GM12891 (cell line): ENCODE data around the gene WBP1.

ENCODE experiments used
- POLR2A ChIP-seq: IDR thresholded peaks from 2 replicates; pipeline ENCODE4 v1.6.1; 2011; ENCODE audit warnings: low read depth, low read length, control low read depth
- SPI1 ChIP-seq: IDR thresholded peaks from 2 replicates; pipeline ENCODE4 v1.6.1; 2011; ENCODE audit warnings: low read depth, low read length, control low read depth
- TAF1 ChIP-seq: IDR thresholded peaks from 2 replicates; pipeline ENCODE4 v1.6.1; 2011; ENCODE audit warnings: low read depth, low read length, control low read depth

GRCh38 chr2:74429487-74430451 lies 28.5 kb upstream of the WBP1 start:
- no peak for TF ChIP-seq POLR2A
- no peak for TF ChIP-seq TAF1
- no peak for TF ChIP-seq SPI1
